ENCODE results near the gene DNASE2B. TPM values are rescaled to one million over a fixed set of nuclear protein-coding genes. Genes with fewer than 3 reads are reported as not detected.

Gene DNASE2B
- total RNA-seq, 1 donor from 2014 or later, result not detected

DNA sequence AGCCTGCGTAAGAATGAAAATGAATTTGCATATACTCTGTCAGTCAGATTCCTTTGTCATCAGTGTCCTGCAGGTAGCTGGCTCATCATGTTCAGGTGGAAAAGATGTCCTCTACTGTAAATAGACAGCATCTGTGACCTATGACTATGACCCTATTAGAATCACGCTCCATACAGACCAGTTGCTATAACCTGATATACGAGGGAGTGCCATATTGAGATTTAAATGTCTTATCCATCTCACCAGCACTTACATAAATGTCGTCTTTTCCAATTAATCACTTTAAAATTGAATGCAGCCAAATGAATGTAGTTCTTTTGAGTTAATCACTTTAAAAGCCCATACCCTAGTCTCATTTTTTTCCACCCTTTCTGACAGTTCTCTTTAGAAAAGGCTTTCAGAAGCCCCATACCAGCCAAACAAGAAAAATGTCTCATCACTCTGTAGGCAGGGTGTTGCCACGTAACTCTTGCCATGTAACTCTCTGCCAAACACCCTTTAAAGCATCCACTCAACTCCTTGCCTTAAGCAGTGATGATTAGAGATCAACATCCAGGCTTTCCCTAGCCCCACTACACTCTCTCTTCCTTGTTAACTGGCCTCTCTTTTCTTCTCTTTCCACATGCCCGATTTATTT, 26.3 kb downstream of the DNASE2B start:
- Histone ChIP-seq H3K27me3 (no peaks in the 10 kb centered on the region), H3K4me1 (no peaks in the 10 kb centered on the region), H3K9me3 (no peaks in the 10 kb centered on the region), H3K36me3 (no peaks in the 10 kb centered on the region), H3K4me3 (no peak overlapping the region), H3K27ac (no peak overlapping the region)
- intact Hi-C loops (cut with DNase I), result no loop called here
- TF ChIP-seq POLR2AphosphoS5 (IDR thresholded peaks at IDR 0.05; ENCODE audit: insufficient read depth in 1 of 2, low read depth in 1 of 2) (no peak), POLR2A (IDR thresholded peaks at IDR 0.05) (no peak)
- TF ChIP-seq, protein P1, sequence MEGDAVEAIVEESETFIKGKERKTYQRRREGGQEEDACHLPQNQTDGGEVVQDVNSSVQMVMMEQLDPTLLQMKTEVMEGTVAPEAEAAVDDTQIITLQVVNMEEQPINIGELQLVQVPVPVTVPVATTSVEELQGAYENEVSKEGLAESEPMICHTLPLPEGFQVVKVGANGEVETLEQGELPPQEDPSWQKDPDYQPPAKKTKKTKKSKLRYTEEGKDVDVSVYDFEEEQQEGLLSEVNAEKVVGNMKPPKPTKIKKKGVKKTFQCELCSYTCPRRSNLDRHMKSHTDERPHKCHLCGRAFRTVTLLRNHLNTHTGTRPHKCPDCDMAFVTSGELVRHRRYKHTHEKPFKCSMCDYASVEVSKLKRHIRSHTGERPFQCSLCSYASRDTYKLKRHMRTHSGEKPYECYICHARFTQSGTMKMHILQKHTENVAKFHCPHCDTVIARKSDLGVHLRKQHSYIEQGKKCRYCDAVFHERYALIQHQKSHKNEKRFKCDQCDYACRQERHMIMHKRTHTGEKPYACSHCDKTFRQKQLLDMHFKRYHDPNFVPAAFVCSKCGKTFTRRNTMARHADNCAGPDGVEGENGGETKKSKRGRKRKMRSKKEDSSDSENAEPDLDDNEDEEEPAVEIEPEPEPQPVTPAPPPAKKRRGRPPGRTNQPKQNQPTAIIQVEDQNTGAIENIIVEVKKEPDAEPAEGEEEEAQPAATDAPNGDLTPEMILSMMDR (IDR thresholded peaks at IDR 0.05), result no peak
- no peak for DNase-seq (ENCODE audit: extremely low spot score in 2 of 2)

DNA sequence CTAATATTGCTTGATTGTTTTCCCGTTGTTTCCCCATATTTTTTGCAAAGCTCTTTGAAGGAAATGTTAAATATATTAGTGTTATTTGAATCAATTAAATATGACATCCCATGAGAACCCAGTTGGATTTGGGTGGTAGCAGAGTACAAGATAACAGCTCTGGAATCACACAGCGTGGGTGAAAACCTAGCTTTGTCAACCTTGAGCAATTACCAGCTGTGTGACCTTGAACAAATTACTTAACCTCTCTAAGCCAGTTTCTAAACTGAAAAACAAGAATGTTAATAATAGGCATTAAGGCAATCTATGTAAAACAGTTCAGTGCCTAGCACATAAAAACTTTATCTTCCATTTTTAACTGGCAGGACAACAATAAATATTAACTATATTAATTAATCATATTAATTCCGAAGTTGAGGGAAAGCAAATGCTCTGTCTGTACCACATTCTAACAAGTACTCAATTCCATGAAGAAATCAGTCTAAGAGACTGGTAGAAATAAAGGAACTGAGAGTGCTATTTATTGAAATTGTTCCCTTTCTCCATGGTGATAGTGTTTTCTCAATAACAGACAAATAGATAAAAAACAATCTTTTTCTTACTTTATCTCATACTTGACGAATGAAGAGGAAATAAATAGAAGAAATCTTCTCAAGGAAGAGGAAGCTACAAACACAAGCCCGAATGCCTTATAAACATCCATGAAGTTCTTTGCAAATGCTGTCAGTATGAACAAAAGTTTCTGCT, 27.0 kb downstream of the DNASE2B start:
- Histone ChIP-seq H3K4me3 (no peak overlapping the region), H3K9me3 (no peaks in the 10 kb centered on the region), H3K27ac (no peak overlapping the region), H3K27me3 (no peaks in the 10 kb centered on the region), H3K4me1 (no peaks in the 10 kb centered on the region), H3K36me3 (no peaks in the 10 kb centered on the region)
- intact Hi-C loops (cut with DNase I), result no loop called here
- DNase-seq (ENCODE audit: extremely low spot score in 2 of 2), result no peak
- TF ChIP-seq POLR2A (IDR thresholded peaks at IDR 0.05) (no peak), POLR2AphosphoS5 (IDR thresholded peaks at IDR 0.05; ENCODE audit: insufficient read depth in 1 of 2, low read depth in 1 of 2) (no peak)
- TF ChIP-seq, protein P1 (IDR thresholded peaks at IDR 0.05), result no peak

DNA sequence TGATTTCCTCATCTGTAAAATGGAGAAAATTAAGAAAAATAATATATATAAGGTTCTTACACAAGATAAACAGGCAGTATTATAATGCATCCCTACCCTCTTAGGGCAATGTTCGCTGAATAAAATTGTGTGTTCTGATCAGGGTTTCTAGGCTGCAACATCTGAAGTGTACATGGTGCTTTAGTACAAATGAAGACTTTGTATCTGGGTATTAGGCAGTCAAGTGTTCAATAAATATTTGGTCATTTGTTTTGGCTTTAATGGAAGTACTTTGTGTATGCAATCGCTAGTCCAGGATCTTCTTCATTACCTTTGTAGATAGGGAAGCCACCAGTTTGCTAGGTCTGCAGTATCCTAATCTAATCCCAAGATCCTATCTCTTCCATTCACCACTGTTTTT, 28.1 kb downstream of the DNASE2B start:
- no peak for DNase-seq (ENCODE audit: extremely low spot score in 2 of 2)
- H3K9me3 ChIP-seq, result no peaks in the 10 kb centered on the region
- H3K4me3 ChIP-seq, result no peak overlapping the region
- H3K36me3 ChIP-seq, result no peaks in the 10 kb centered on the region
- H3K27me3 ChIP-seq, result no peaks in the 10 kb centered on the region
- intact Hi-C loops (cut with DNase I), result no loop called here
- no peaks in the 10 kb centered on the region for H3K4me1 ChIP-seq
- TF ChIP-seq POLR2AphosphoS5 (IDR thresholded peaks at IDR 0.05; ENCODE audit: insufficient read depth in 1 of 2, low read depth in 1 of 2) (no peak), POLR2A (IDR thresholded peaks at IDR 0.05) (no peak)
- H3K27ac ChIP-seq, result no peak overlapping the region

DNA sequence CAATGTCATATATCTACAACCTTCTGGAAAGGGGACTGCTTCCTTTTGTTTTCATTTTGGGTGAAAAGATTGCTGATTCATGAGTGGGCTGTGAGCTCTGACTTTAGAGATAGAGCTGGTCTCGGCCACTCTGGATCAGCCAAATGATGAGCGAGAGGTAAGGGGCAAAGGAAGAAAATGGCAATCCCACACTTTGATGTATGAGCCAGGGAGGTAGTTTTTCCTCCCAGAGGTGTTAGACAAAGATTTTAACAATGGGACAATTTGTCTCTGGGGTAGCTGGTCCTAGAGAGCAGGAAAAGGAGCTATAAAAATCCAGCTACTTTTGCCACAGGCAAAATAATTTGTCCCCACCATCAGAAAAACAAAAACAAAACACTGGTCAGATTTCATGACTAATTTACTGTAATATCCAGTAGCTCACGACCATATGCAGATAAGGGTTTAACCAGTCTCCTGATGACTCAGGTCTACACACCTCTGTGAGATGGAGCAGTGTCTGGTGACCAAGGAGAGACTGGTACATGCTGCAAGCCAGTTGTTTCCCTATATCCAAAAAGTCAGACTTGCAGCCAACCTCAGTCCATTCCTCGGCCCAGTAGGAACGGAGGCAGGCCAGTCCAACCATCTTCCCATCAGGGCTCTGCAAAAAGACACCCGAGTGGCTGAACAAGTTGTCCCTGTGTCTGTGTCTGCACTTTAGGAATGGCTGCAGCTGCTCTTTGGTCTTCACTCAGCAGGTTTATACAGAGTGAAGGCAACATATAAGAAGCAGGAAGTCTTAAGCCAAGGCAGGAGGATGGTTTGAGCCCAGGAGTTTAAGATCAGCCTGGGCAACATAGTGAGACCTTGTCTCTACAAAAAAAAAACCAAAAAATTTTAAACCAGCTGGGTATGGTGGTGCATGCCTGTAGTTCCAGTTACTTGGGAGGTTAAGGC, 29.2 kb downstream of the DNASE2B start:
- no peak overlapping the region for H3K4me3 ChIP-seq
- H3K36me3 ChIP-seq, result no peaks in the 10 kb centered on the region
- no peak for TF ChIP-seq POLR2AphosphoS5 (IDR thresholded peaks at IDR 0.05; ENCODE audit: insufficient read depth in 1 of 2, low read depth in 1 of 2)
- TF ChIP-seq POLR2A (IDR thresholded peaks at IDR 0.05), result no peak
- TF ChIP-seq, protein P1 (IDR thresholded peaks at IDR 0.05), result no peak
- no peak for DNase-seq (ENCODE audit: extremely low spot score in 2 of 2)
- intact Hi-C loops (cut with DNase I), result no loop called here
- H3K4me1 ChIP-seq, result no peaks in the 10 kb centered on the region
- no peak overlapping the region for H3K27ac ChIP-seq
- H3K27me3 ChIP-seq, result no peaks in the 10 kb centered on the region
- no peaks in the 10 kb centered on the region for H3K9me3 ChIP-seq

DNA sequence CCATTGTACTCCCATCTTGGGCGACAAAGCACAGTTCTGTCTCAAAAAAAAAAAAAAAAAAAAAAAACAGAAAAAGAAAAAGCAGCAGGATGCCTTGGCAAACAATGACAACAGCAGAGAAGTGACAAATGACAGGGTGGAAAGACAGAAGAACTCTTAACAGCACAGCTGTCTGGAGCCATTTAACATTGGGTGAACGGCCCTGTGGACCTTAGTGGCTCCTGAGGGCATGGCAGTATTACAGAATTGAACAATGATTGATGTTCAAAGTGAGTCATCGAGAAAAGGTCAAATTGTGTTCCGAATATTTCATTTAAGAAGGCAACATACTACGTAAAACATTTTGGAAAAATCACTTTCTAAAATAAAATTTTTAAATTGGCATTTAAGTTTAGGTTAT, 30.0 kb downstream of the DNASE2B start:
- Histone ChIP-seq H3K9me3 (no peaks in the 10 kb centered on the region), H3K27ac (no peak overlapping the region), H3K36me3 (no peaks in the 10 kb centered on the region), H3K4me1 (no peaks in the 10 kb centered on the region), H3K4me3 (no peak overlapping the region), H3K27me3 (no peaks in the 10 kb centered on the region)
- intact Hi-C loops (cut with DNase I), result no loop called here
- DNase-seq (ENCODE audit: extremely low spot score in 2 of 2), result no peak
- TF ChIP-seq, protein P1 (IDR thresholded peaks at IDR 0.05), result no peak
- TF ChIP-seq POLR2AphosphoS5 (IDR thresholded peaks at IDR 0.05; ENCODE audit: insufficient read depth in 1 of 2, low read depth in 1 of 2), result no peak
- no peak for TF ChIP-seq POLR2A (IDR thresholded peaks at IDR 0.05)

Measured in vagina (tissue), 2 donors.